Keratinocyte (primary cell): ENCODE measurements around the gene CCDC182. TPM values are rescaled to one million over a fixed set of nuclear protein-coding genes. Genes with fewer than 3 reads are reported as not detected.

ENCODE experiments used
- DNase-seq: peaks from one replicate; pipeline ENCODE4 v3.0.0-alpha.2; 2011; ENCODE audit warnings: low read depth, missing footprints, low spot score
- FAIRE-seq: peaks from 2 replicates; lab custom pipeline; 2011; peaks lifted over from hg19 to GRCh38; lab: Jason Lieb, UNC
- H2AFZ ChIP-seq: 2 replicates; pipeline ENCODE4 v1.6.0; 2012; ENCODE audit warnings: low read length, control low read depth, inconsistent platforms; ENCODE audit not compliant: control insufficient read depth
- H3K27ac ChIP-seq: 2 replicates; pipeline ENCODE4 v1.5.1; 2011; ENCODE audit warnings: low read length; ENCODE audit not compliant: control insufficient read depth, insufficient read depth
- H3K27me3 ChIP-seq: 3 replicates; pipeline ENCODE4 v1.6.0; 2011; ENCODE audit warnings: low read length; ENCODE audit not compliant: control insufficient read depth, insufficient read depth; ENCODE audit errors: extremely low read depth
- H3K36me3 ChIP-seq, 2 experiments: 2 replicates in 1 of 2; 3 replicates in 1 of 2; pipeline ENCODE4 v1.5.1; 2011; ENCODE audit warnings: low read length in 2 of 2, mild to moderate bottlenecking in 1 of 2; ENCODE audit not compliant: control insufficient read depth in 2 of 2, insufficient read depth in 2 of 2; ENCODE audit errors: extremely low read depth in 1 of 2
- H3K4me1 ChIP-seq: 3 replicates; pipeline ENCODE4 v1.5.1; 2011; ENCODE audit warnings: low read length; ENCODE audit not compliant: control insufficient read depth, insufficient read depth; ENCODE audit errors: extremely low read depth
- H3K4me2 ChIP-seq: 3 replicates; pipeline ENCODE4 v1.6.0; 2011; ENCODE audit warnings: low read depth, low read length; ENCODE audit not compliant: control insufficient read depth, insufficient read depth; ENCODE audit errors: extremely low read depth
- H3K4me3 ChIP-seq, 3 experiments: fragments of 200-600 bp in 1 of 3; sonication (generic) in 1 of 3; 2 replicates in 2 of 3; 3 replicates in 1 of 3; pipeline ENCODE4 v1.5.1; 2011 to 2016; ENCODE audit warnings: low read length in 3 of 3, mild to moderate bottlenecking in 3 of 3, control low read depth in 2 of 3, inconsistent platforms in 1 of 3, low read depth in 1 of 3, mixed read lengths in 1 of 3, mixed run types in 1 of 3, moderate library complexity in 1 of 3; ENCODE audit not compliant: control insufficient read depth in 2 of 3, insufficient read depth in 2 of 3; ENCODE audit errors: extremely low read depth in 1 of 3
- H3K79me2 ChIP-seq: 2 replicates; pipeline ENCODE4 v1.6.0; 2012; ENCODE audit warnings: low read length; ENCODE audit not compliant: control insufficient read depth, insufficient read depth
- H3K9ac ChIP-seq: 3 replicates; pipeline ENCODE4 v1.6.0; 2011; ENCODE audit warnings: low read length; ENCODE audit not compliant: control insufficient read depth, insufficient read depth; ENCODE audit errors: extremely low read depth
- H3K9me1 ChIP-seq: 3 replicates; pipeline ENCODE4 v1.6.0; 2011; ENCODE audit warnings: low read length; ENCODE audit not compliant: control insufficient read depth, insufficient read depth; ENCODE audit errors: extremely low read depth
- H3K9me3 ChIP-seq: 2 replicates; pipeline ENCODE4 v1.5.1; 2012; ENCODE audit warnings: low read depth, low read length; ENCODE audit not compliant: control insufficient read depth
- H4K20me1 ChIP-seq: 3 replicates; pipeline ENCODE4 v1.6.0; 2011; ENCODE audit warnings: low read length; ENCODE audit not compliant: control insufficient read depth, insufficient read depth; ENCODE audit errors: extremely low read depth
- CTCF ChIP-seq, 3 experiments: IDR thresholded peaks in 1 of 3; conservative IDR thresholded peaks in 1 of 3; optimal IDR thresholded peaks in 1 of 3; 2 replicates in 2 of 3; 3 replicates in 1 of 3; pipeline versions ENCODE3 to v1.5.1; 2011; ENCODE audit warnings: low read length in 3 of 3, mild to moderate bottlenecking in 3 of 3, moderate library complexity in 2 of 3, control low read depth in 1 of 3, inconsistent platforms in 1 of 3; ENCODE audit not compliant: insufficient read depth in 2 of 3; ENCODE audit errors: extremely low read depth in 1 of 3
- EZH2 ChIP-seq: IDR thresholded peaks from one replicate; pipeline ENCODE4 v1.6.1; 2012; ENCODE audit warnings: inconsistent platforms, mild to moderate bottlenecking, low read length, moderate library complexity
- dilution Hi-C: fragments of 300-500 bp; cut with MboI; formaldehyde crosslinking; loops from one replicate; pipeline ENCODE4 v1.7.0; 2020; ENCODE audit warnings: low sequenced_read_pairs; ENCODE audit not compliant: extremely low pct_ligation_motif_present
- polyA plus RNA-seq, 5 experiments: library from polyadenylated mRNA; depleted of rRNA in 3 of 5; stranded (reverse) in 3 of 5; stranded (forward) in 1 of 5; unstranded in 1 of 5; fragments of >200 nt; gene quantifications; 1 replicate in 1 of 5; 2 replicates in 3 of 5; 3 replicates in 1 of 5; pipeline versions ENCODE4 v1.2.1 to v1.2.3, GENCODE V29; 2011 to 2012; ENCODE audit warnings: missing spikeins in 2 of 5, low read depth in 1 of 5, low replicate concordance in 1 of 5

Gene CCDC182
- polyA plus RNA-seq, 1 donor (not counting 4 experiments of a cell fraction or from before 2014, with no cell fraction given) = not detected

- no peak overlapping the region for H3K9ac ChIP-seq
- FAIRE-seq = no peak
- no peak overlapping the region for H2AFZ ChIP-seq
- peaks cover 3% of the 10 kb centered on the region for H3K4me1 ChIP-seq
- H3K27ac ChIP-seq = no peak overlapping the region
- dilution Hi-C loops = no loop called here
- H3K27me3 ChIP-seq = peaks cover 25% of the 10 kb centered on the region
- no peaks in the 10 kb centered on the region for H3K36me3 ChIP-seq
- DNase-seq = no peak
- peak overlapping the region; percentile 10 for H3K4me2 ChIP-seq
- TF ChIP-seq EZH2 (no peak), CTCF (optimal IDR thresholded peaks at IDR 0.05 in 1 of 3, IDR thresholded peaks at IDR 0.05 in 1 of 3, conservative IDR thresholded peaks at IDR 0.05 in 1 of 3; ENCODE audit: extremely low read depth in 1 of 3, insufficient read depth in 2 of 3, low read length in 3 of 3) (no peak)
- H3K9me1 ChIP-seq = no peaks in the 10 kb centered on the region
- no peaks in the 10 kb centered on the region for H3K79me2 ChIP-seq
- H3K9me3 ChIP-seq = no peaks in the 10 kb centered on the region
- H4K20me1 ChIP-seq = no peaks in the 10 kb centered on the region
- no peak overlapping the region for H3K4me3 ChIP-seq
Measured at GRCh38 chr17:57782647-57783337, 37.7 kb upstream of the CCDC182 start.

DNA sequence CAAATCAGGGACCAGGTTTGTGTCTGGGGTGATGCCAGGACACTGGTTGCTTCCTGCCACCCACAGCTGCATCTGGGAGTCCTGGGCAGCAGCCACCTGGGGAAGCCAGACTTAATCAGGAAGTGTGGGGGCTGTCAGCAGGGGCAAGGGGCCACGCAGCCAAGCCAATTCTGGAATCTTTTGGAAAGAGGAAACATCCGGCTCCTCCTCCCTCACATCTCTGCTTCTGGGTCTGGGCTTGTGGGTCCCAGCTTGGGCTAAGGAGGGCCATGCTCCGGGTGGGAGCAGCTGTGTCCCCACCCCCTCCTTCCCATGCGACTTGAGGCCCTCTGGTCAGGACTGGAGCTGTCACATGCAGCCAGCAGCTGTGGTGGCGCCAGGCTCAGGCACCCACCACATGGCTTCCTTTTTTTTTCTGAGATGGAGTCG lies 37.0 kb upstream of the CCDC182 start:
- Histone ChIP-seq H2AFZ (no peak overlapping the region), H3K4me3 (no peak overlapping the region), H3K4me2 (no peak overlapping the region), H3K36me3 (no peaks in the 10 kb centered on the region), H3K4me1 (peaks cover 3% of the 10 kb centered on the region), H3K27me3 (peaks cover 19% of the 10 kb centered on the region), H3K9ac (no peak overlapping the region), H3K79me2 (no peaks in the 10 kb centered on the region), H4K20me1 (no peaks in the 10 kb centered on the region), H3K27ac (no peak overlapping the region), H3K9me3 (no peaks in the 10 kb centered on the region), H3K9me1 (no peaks in the 10 kb centered on the region)
- DNase-seq (no peak), FAIRE-seq (no peak)
- TF ChIP-seq CTCF (optimal IDR thresholded peaks at IDR 0.05 in 1 of 3, IDR thresholded peaks at IDR 0.05 in 1 of 3, conservative IDR thresholded peaks at IDR 0.05 in 1 of 3; ENCODE audit: extremely low read depth in 1 of 3, insufficient read depth in 2 of 3, low read length in 3 of 3) = no peak
- no peak for TF ChIP-seq EZH2
- dilution Hi-C loops = no loop called here
